ENCODE data around the gene CDYL. TPM values are rescaled to one million over a fixed set of nuclear protein-coding genes. Genes with fewer than 3 reads are reported as not detected.

CDYL gene
- polyA plus RNA-seq, 3 donors: 2.9 to 21.2 (median 4.2) TPM

DNA sequence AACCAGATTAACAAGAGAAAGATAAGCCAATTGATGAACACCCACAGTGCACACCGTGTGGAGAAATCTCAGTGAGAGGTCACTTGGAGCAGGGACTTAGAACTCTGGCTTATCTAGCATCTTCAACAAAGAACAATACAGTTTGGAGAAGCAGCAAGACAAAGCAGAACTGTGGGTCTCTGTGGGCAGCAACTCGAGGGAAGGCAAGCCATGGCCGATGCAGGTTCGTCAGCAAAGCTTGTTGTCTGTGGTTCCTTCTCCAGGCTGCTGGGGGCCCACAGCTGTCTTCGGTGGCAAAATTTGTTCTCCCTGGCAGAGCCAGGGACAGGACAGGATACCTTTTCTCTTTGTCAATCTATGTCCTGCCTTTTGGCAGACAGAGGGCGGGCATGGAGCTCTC, 205.6 kb downstream of the CDYL start:
- no peaks in the 10 kb centered on the region for H3K36me3 ChIP-seq (replicated peaks in 1 of 2; ENCODE audit: control insufficient read depth in 1 of 2, insufficient read depth in 2 of 2, low read length in 2 of 2)
- H3K4me1 Mint-ChIP-seq: peaks cover 5% of the 10 kb centered on the region
- intact Hi-C loops (cut with micrococcal nuclease): no loop called here
- peaks cover 23 to 30% (median 28%) of the 10 kb centered on the region in 7 donors for H3K9me3 Mint-ChIP-seq
- no peak overlapping the region for H3K4me2 ChIP-seq (replicated peaks; ENCODE audit: extremely low read depth, low read length, poor library complexity, severe bottlenecking)
- no peak for DNase-seq
- H3K27ac ChIP-seq (ENCODE audit: low read depth in 1 of 2, low read length in 2 of 2): no peak overlapping the region
- H3K4me3 ChIP-seq (replicated peaks in 1 of 3; ENCODE audit: low read depth in 2 of 3, low read length in 3 of 3): no peak overlapping the region
- no peaks in the 10 kb centered on the region for H4K20me1 ChIP-seq (ENCODE audit: insufficient read depth, low read length)
- TF ChIP-seq CTCF (IDR thresholded peaks at IDR 0.05): no peak
- peaks cover 0 to 8% (median 2%) of the 10 kb centered on the region in 3 donors for H3K27me3 Mint-ChIP-seq (ENCODE audit: low read depth in 3 of 3)
- H3K79me2 ChIP-seq (ENCODE audit: insufficient read depth, low read length): no peaks in the 10 kb centered on the region
- H3K27ac Mint-ChIP-seq: no peak overlapping the region
- H3K9ac ChIP-seq (ENCODE audit: insufficient read depth, low read length, poor library complexity, severe bottlenecking): no peak overlapping the region
- H3K27me3 ChIP-seq (ENCODE audit: control insufficient read depth in 2 of 2, insufficient read depth in 2 of 2, low read length in 2 of 2): no peaks in the 10 kb centered on the region
- no peaks in the 10 kb centered on the region for H3K4me1 ChIP-seq (ENCODE audit: control insufficient read depth in 1 of 2, insufficient read depth in 2 of 2, low read length in 2 of 2)
- WGBS (ENCODE audit: insufficient coverage): 43% methylated on average over 5 of the region's 6 CpGs
- no peak overlapping the region for H3K4me3 Mint-ChIP-seq
- H3K9me3 ChIP-seq (replicated peaks in 1 of 2; ENCODE audit: control insufficient read depth in 1 of 2, insufficient read depth in 1 of 2, low read length in 2 of 2): peaks cover 14 to 15% of the 10 kb centered on the region in 2 donors
- H2AFZ ChIP-seq (ENCODE audit: insufficient read depth, low read depth, low read length, poor library complexity, severe bottlenecking): no peak overlapping the region
- H3K36me3 Mint-ChIP-seq: peaks cover 0 to 3% of the 10 kb centered on the region in 2 donors

DNA sequence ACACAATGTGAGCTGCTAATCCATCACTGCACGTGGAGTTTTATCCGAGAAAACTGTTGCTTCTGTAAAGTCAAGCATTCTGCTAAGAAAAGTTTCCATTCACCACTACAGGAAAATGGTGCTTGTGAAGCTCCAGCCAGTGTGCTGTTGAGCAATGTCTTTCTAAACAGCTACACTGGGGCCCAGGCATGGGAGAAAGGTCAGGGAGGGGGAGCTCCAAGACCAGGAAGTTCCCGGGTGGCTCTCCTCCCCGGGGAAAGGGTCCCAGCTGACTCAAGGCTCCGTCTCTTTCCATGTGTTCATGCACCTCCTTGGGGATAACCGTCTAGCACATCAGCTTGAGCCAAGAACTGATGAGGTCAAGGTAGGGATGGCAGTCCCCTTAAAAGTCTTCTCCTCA, 207.1 kb downstream of the CDYL start:
- no peak overlapping the region for H3K4me3 Mint-ChIP-seq
- H3K4me1 Mint-ChIP-seq: peaks cover 5% of the 10 kb centered on the region
- Histone ChIP-seq H3K27ac (ENCODE audit: low read depth in 1 of 2, low read length in 2 of 2) (no peak overlapping the region), H3K9ac (ENCODE audit: insufficient read depth, low read length, poor library complexity, severe bottlenecking) (no peak overlapping the region), H3K36me3 (replicated peaks in 1 of 2; ENCODE audit: control insufficient read depth in 1 of 2, insufficient read depth in 2 of 2, low read length in 2 of 2) (no peaks in the 10 kb centered on the region), H3K4me3 (replicated peaks in 1 of 3; ENCODE audit: low read depth in 2 of 3, low read length in 3 of 3) (no peak overlapping the region), H2AFZ (ENCODE audit: insufficient read depth, low read depth, low read length, poor library complexity, severe bottlenecking) (no peak overlapping the region), H4K20me1 (ENCODE audit: insufficient read depth, low read length) (no peaks in the 10 kb centered on the region), H3K4me2 (replicated peaks; ENCODE audit: extremely low read depth, low read length, poor library complexity, severe bottlenecking) (no peak overlapping the region), H3K79me2 (ENCODE audit: insufficient read depth, low read length) (no peaks in the 10 kb centered on the region), H3K4me1 (ENCODE audit: control insufficient read depth in 1 of 2, insufficient read depth in 2 of 2, low read length in 2 of 2) (no peaks in the 10 kb centered on the region), H3K27me3 (ENCODE audit: control insufficient read depth in 2 of 2, insufficient read depth in 2 of 2, low read length in 2 of 2) (no peaks in the 10 kb centered on the region), H3K9me3 (replicated peaks in 1 of 2; ENCODE audit: control insufficient read depth in 1 of 2, insufficient read depth in 1 of 2, low read length in 2 of 2) (peaks cover 14 to 15% of the 10 kb centered on the region in 2 donors)
- TF ChIP-seq CTCF (IDR thresholded peaks at IDR 0.05): no peak
- H3K27ac Mint-ChIP-seq: no peak overlapping the region
- peaks cover 0 to 3% of the 10 kb centered on the region in 2 donors for H3K36me3 Mint-ChIP-seq
- peaks cover 0 to 5% (median 4%) of the 10 kb centered on the region in 3 donors for H3K27me3 Mint-ChIP-seq (ENCODE audit: low read depth in 3 of 3)
- no peak for DNase-seq
- intact Hi-C loops (cut with micrococcal nuclease): no loop called here
- H3K9me3 Mint-ChIP-seq: peaks cover 18 to 27% (median 19%) of the 10 kb centered on the region in 7 donors
- WGBS (ENCODE audit: insufficient coverage): 85% methylated on average over 5 of the region's 6 CpGs
